HepG2 (cell line): ENCODE data around the gene ZC3H4. TPM values are rescaled to one million over a fixed set of nuclear protein-coding genes. Genes with fewer than 3 reads are reported as not detected.

Experiments used
- BORCS8-MEF2B ChIP-seq: sonication (generic); formaldehyde crosslinking; IDR thresholded peaks from 2 replicates; pipeline ENCODE4 v1.8.0; 2022; ENCODE audit warnings: mild to moderate bottlenecking, missing genetic modification reagents
- CEBPG ChIP-seq: IDR thresholded peaks from 2 replicates; pipeline ENCODE4 v1.6.1; 2016
- HNF1A ChIP-seq, 2 experiments: sonication (generic) in 1 of 2; formaldehyde crosslinking in 1 of 2; IDR thresholded peaks; 2 replicates each; pipeline versions ENCODE4 v1.4.0 to v1.6.1; 2016 to 2020; ENCODE audit warnings: borderline replicate concordance in 1 of 2, low read depth in 1 of 2, mild to moderate bottlenecking in 1 of 2, missing genetic modification reagents in 1 of 2
- KDM5A ChIP-seq: fragments of 200-600 bp; sonication (generic); IDR thresholded peaks from 2 replicates; pipeline ENCODE4 v1.7.0; 2018; ENCODE audit warnings: antibody characterized with exemption, mild to moderate bottlenecking, low read length, borderline replicate concordance
- POLR2A ChIP-seq, 2 experiments: IDR thresholded peaks; 2 replicates each; pipeline ENCODE4 v1.6.1; 2011; ENCODE audit warnings: low read depth in 2 of 2, low read length in 2 of 2, mild to moderate bottlenecking in 1 of 2, moderate library complexity in 1 of 2; ENCODE audit not compliant: insufficient read depth in 1 of 2
- PRMT3 ChIP-seq: sonication (generic); formaldehyde crosslinking; IDR thresholded peaks from 2 replicates; pipeline ENCODE4 v1.8.1; 2022; ENCODE audit warnings: low read depth, mild to moderate bottlenecking, moderate library complexity, missing genetic modification reagents, borderline replicate concordance
- SAFB2 ChIP-seq: sonication (generic); formaldehyde crosslinking; IDR thresholded peaks from 2 replicates; pipeline ENCODE4 v1.5.1; 2020; ENCODE audit warnings: missing genetic modification reagents, low read depth, mild to moderate bottlenecking, borderline replicate concordance
- STAT6 ChIP-seq: sonication (generic); formaldehyde crosslinking; IDR thresholded peaks from 2 replicates; pipeline ENCODE4 v1.4.0; 2020; ENCODE audit warnings: missing genetic modification reagents, mild to moderate bottlenecking, borderline replicate concordance
- YY1 ChIP-seq: IDR thresholded peaks from 2 replicates; pipeline ENCODE4 v1.6.1; 2011; ENCODE audit warnings: low read length, low read depth, moderate library complexity, mild to moderate bottlenecking; ENCODE audit not compliant: insufficient read depth, insufficient replicate concordance
- ZNF552 ChIP-seq: sonication (generic); formaldehyde crosslinking; IDR thresholded peaks from 2 replicates; pipeline ENCODE4 v1.9.0; 2022; ENCODE audit warnings: missing genetic modification reagents, mild to moderate bottlenecking, borderline replicate concordance
- ZNF614 ChIP-seq: IDR thresholded peaks from 2 replicates; pipeline ENCODE4 v1.6.1; 2018; ENCODE audit warnings: missing biosample characterization, missing genetic modification reagents, inconsistent platforms, borderline replicate concordance
- ZNF746 ChIP-seq: sonication (generic); formaldehyde crosslinking; IDR thresholded peaks from 2 replicates; pipeline ENCODE4 v1.8.0; 2022; ENCODE audit warnings: mild to moderate bottlenecking, missing genetic modification reagents
- ZNF773 ChIP-seq: sonication (generic); formaldehyde crosslinking; IDR thresholded peaks from 2 replicates; pipeline ENCODE4 v1.4.0; 2020; ENCODE audit warnings: missing genetic modification reagents, borderline replicate concordance
- polyA plus RNA-seq, 8 experiments: library from polyadenylated mRNA; depleted of rRNA in 3 of 8; stranded (reverse) in 7 of 8; unstranded in 1 of 8; fragments of >200 nt; fragmentation: Illumina TruSeq in 4 of 8; extraction: Trizol in 4 of 8; gene quantifications; 2 replicates each; pipeline versions ENCODE4 v1.2.1 to v1.2.3, GENCODE V29; 2011 to 2016; ENCODE audit warnings: low read depth in 4 of 8, missing spikeins in 1 of 8, mixed read lengths in 1 of 8; ENCODE audit not compliant: insufficient read depth in 1 of 8
- total RNA-seq, 5 experiments: library from RNA; depleted of rRNA; stranded (reverse); fragments of >200 nt; fragmentation: Illumina TruSeq; extraction: Trizol; gene quantifications; 2 replicates each; pipeline ENCODE4 v1.2.3, GENCODE V29; 2016; ENCODE audit warnings: low read depth in 1 of 5
- TF ChIP-seq, protein P1 (sequence below): sonication (generic); formaldehyde crosslinking; conservative IDR thresholded peaks from 2 replicates; pipeline ENCODE4 v1.4.0; 2020; ENCODE audit warnings: mild to moderate bottlenecking, missing genetic modification reagents, moderate library complexity
- TF ChIP-seq, protein P2 (sequence below): sonication (generic); formaldehyde crosslinking; IDR thresholded peaks from 2 replicates; pipeline ENCODE4 v1.5.0; 2020; ENCODE audit warnings: mild to moderate bottlenecking, missing genetic modification reagents

Gene ZC3H4
- total and polyA plus RNA-seq, 2 of the 13 experiments (the other 11 are each of a cell fraction or from before 2014, with no cell fraction given) = 1.8 to 10.7 TPM

DNA sequence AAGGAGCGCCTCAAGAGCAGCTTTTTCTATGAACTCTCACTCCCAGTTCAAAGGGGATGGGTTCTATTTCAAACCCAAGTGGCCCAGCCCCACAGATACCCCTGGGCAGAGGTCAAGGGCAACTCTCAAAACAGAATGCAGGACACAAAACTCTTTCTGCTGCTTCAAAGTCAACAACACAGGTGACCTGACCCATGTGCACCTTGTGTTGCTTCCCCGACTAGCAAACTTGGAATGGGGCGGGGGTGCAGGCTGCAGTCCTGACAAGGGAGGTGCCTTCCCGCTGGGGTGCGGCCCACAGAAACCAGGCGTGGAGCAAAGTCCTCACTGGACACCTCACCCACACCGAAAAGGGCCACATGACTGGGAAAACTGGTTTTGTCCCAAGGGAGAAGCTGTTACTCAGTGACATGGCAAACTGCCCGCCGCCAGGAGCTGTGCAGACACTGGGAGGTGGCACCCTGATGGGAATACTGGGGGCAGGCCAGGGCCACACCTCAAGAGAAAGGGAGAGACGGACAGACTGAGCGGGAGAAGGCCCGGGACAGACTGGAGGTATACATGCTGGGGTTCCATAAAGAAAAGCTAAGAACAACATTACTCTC is 17.4 kb downstream of the ZC3H4 start (continued):
- TF ChIP-seq STAT6 (CRISPR knock-in tag) (no peak), POLR2A (IDR thresholded peaks at IDR 0.05; ENCODE audit: insufficient read depth in 1 of 2, low read depth in 2 of 2, low read length in 2 of 2) (peak; percentile 47 to 50; a peak in 3 of 4 replicates), CEBPG (peak; percentile 49), KDM5A (no peak), ZNF773 (CRISPR knock-in tag) (no peak), PRMT3 (CRISPR knock-in tag) (no peak), BORCS8-MEF2B (CRISPR knock-in tag) (peak; percentile 72), YY1 (peak; percentile 47), SAFB2 (CRISPR knock-in tag) (no peak), HNF1A (IDR thresholded peaks at IDR 0.05; ENCODE audit: low read depth) (peak; percentile 37; the same call in 1 of the 2 replicates), HNF1A (CRISPR knock-in tag; IDR thresholded peaks at IDR 0.05; ENCODE audit: borderline replicate concordance) (peak; percentile 90), ZNF614 (CRISPR knock-in tag) (peak; percentile 69; the same call in 1 of the 2 replicates), ZNF552 (CRISPR knock-in tag) (no peak), ZNF746 (CRISPR knock-in tag) (peak; percentile 95)
- TF ChIP-seq, protein P1, sequence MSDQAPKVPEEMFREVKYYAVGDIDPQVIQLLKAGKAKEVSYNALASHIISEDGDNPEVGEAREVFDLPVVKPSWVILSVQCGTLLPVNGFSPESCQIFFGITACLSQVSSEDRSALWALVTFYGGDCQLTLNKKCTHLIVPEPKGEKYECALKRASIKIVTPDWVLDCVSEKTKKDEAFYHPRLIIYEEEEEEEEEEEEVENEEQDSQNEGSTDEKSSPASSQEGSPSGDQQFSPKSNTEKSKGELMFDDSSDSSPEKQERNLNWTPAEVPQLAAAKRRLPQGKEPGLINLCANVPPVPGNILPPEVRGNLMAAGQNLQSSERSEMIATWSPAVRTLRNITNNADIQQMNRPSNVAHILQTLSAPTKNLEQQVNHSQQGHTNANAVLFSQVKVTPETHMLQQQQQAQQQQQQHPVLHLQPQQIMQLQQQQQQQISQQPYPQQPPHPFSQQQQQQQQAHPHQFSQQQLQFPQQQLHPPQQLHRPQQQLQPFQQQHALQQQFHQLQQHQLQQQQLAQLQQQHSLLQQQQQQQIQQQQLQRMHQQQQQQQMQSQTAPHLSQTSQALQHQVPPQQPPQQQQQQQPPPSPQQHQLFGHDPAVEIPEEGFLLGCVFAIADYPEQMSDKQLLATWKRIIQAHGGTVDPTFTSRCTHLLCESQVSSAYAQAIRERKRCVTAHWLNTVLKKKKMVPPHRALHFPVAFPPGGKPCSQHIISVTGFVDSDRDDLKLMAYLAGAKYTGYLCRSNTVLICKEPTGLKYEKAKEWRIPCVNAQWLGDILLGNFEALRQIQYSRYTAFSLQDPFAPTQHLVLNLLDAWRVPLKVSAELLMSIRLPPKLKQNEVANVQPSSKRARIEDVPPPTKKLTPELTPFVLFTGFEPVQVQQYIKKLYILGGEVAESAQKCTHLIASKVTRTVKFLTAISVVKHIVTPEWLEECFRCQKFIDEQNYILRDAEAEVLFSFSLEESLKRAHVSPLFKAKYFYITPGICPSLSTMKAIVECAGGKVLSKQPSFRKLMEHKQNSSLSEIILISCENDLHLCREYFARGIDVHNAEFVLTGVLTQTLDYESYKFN = peak; percentile 97
- TF ChIP-seq, protein P2, sequence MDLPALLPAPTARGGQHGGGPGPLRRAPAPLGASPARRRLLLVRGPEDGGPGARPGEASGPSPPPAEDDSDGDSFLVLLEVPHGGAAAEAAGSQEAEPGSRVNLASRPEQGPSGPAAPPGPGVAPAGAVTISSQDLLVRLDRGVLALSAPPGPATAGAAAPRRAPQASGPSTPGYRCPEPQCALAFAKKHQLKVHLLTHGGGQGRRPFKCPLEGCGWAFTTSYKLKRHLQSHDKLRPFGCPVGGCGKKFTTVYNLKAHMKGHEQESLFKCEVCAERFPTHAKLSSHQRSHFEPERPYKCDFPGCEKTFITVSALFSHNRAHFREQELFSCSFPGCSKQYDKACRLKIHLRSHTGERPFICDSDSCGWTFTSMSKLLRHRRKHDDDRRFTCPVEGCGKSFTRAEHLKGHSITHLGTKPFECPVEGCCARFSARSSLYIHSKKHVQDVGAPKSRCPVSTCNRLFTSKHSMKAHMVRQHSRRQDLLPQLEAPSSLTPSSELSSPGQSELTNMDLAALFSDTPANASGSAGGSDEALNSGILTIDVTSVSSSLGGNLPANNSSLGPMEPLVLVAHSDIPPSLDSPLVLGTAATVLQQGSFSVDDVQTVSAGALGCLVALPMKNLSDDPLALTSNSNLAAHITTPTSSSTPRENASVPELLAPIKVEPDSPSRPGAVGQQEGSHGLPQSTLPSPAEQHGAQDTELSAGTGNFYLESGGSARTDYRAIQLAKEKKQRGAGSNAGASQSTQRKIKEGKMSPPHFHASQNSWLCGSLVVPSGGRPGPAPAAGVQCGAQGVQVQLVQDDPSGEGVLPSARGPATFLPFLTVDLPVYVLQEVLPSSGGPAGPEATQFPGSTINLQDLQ = 0 out of 2 replicates have a peak, but pooled peaks have one; percentile 53
